Activated T-cell treated with anti-CD3 and anti-CD28 coated beads, Interleukin-2, amount 50 U/mL, for 4 hours (primary cell): ENCODE data around the gene MS4A18. TPM values are rescaled to one million over a fixed set of nuclear protein-coding genes. Genes with fewer than 3 reads are reported as not detected.

Experiments used
- ATAC-seq, 2 donors: fragments of 200-7000 bp; cut with Tn5 transposase; one replicate each; pipeline ENCODE4 v1.10.0; 2021
- DNase-seq: peaks from one replicate; pipeline ENCODE4 v3.0.0-alpha.2; 2020
- H3K27me3 Mint-ChIP-seq: one replicate; pipeline ENCODE4 v1.8.0; 2021; ENCODE audit warnings: low read depth, mixed read lengths
- H3K36me3 Mint-ChIP-seq: one replicate; pipeline ENCODE4 v1.8.0; 2022; ENCODE audit warnings: mixed read lengths; ENCODE audit not compliant: insufficient read depth
- H3K4me1 Mint-ChIP-seq: one replicate; pipeline ENCODE4 v1.8.0; 2021; ENCODE audit warnings: low read depth, mixed read lengths
- H3K4me3 Mint-ChIP-seq: one replicate; pipeline ENCODE4 v1.8.0; 2021; ENCODE audit warnings: mild to moderate bottlenecking, moderate library complexity, mixed read lengths
- H3K9me3 Mint-ChIP-seq: one replicate; pipeline ENCODE4 v1.8.0; 2021; ENCODE audit warnings: mixed read lengths
- total RNA-seq, 3 donors: library from RNA; stranded (reverse); gene quantifications; one replicate each; pipeline ENCODE4 v1.2.1, GENCODE V29; 2021

The MS4A18 gene
- total RNA-seq, 3 donors from 2014 or later: not detected

GRCh38 chr11:60781286-60781980 is 56.9 kb downstream of the MS4A18 start:
- H3K4me3 Mint-ChIP-seq: no peak overlapping the region

GRCh38 chr11:60781981-60782316 is 57.4 kb downstream of the MS4A18 start:
- Mint-ChIP-seq H3K4me3 (no peak overlapping the region), H3K36me3 (no peaks in the 10 kb centered on the region), H3K9me3 (no peaks in the 10 kb centered on the region), H3K27me3 (no peaks in the 10 kb centered on the region), H3K4me1 (no peaks in the 10 kb centered on the region)
- DNase-seq (no peak), ATAC-seq (no peak)

More at GRCh38 chr11:60781286-60781980, 56.9 kb downstream of the MS4A18 start:
- no peaks in the 10 kb centered on the region for H3K27me3 Mint-ChIP-seq
- no peak for DNase-seq
- ATAC-seq: no peak
- no peaks in the 10 kb centered on the region for H3K4me1 Mint-ChIP-seq
- no peaks in the 10 kb centered on the region for H3K36me3 Mint-ChIP-seq
- no peaks in the 10 kb centered on the region for H3K9me3 Mint-ChIP-seq

- Mint-ChIP-seq H3K27me3 (no peaks in the 10 kb centered on the region), H3K4me1 (no peaks in the 10 kb centered on the region), H3K4me3 (no peak overlapping the region), H3K9me3 (no peaks in the 10 kb centered on the region), H3K36me3 (no peaks in the 10 kb centered on the region)
- no peak for ATAC-seq
- no peak for DNase-seq
Observed at GRCh38 chr11:60782393-60783140, 58.0 kb downstream of the MS4A18 start.

- Mint-ChIP-seq H3K27me3 (no peaks in the 10 kb centered on the region), H3K4me1 (no peaks in the 10 kb centered on the region), H3K4me3 (no peak overlapping the region), H3K36me3 (no peaks in the 10 kb centered on the region), H3K9me3 (no peaks in the 10 kb centered on the region)
- ATAC-seq (no peak), DNase-seq (no peak)
Observed at GRCh38 chr11:60783141-60783484, 58.6 kb downstream of the MS4A18 start.

- no peak for DNase-seq
- Mint-ChIP-seq H3K9me3 (no peaks in the 10 kb centered on the region), H3K4me3 (no peak overlapping the region), H3K4me1 (no peaks in the 10 kb centered on the region), H3K36me3 (no peaks in the 10 kb centered on the region), H3K27me3 (no peaks in the 10 kb centered on the region)
- no peak for ATAC-seq
Observed at GRCh38 chr11:60783911-60784310, 59.4 kb downstream of the MS4A18 start.

GRCh38 chr11:60785136-60785535 is 60.6 kb downstream of the MS4A18 start, which contains the start of gene MS4A10:
Gene MS4A10 (plus strand): TSS chr11:60785333. CDS start chr11:60790336, 5,003 bp downstream.
- no peaks in the 10 kb centered on the region for H3K27me3 Mint-ChIP-seq
- ATAC-seq (no peak), DNase-seq (no peak)
- H3K9me3 Mint-ChIP-seq: no peaks in the 10 kb centered on the region
- no peaks in the 10 kb centered on the region for H3K36me3 Mint-ChIP-seq
- H3K4me1 Mint-ChIP-seq: no peaks in the 10 kb centered on the region
- no peak within 1 kb of the TSS for H3K4me3 Mint-ChIP-seq

GRCh38 chr11:60785806-60786361 is 61.4 kb downstream of the MS4A18 start:
- no peaks in the 10 kb centered on the region for H3K27me3 Mint-ChIP-seq
- ATAC-seq: no peak
- no peak overlapping the region for H3K4me3 Mint-ChIP-seq
- H3K36me3 Mint-ChIP-seq: no peaks in the 10 kb centered on the region
- H3K4me1 Mint-ChIP-seq: no peaks in the 10 kb centered on the region
- no peaks in the 10 kb centered on the region for H3K9me3 Mint-ChIP-seq
- no peak for DNase-seq

- Mint-ChIP-seq H3K4me1 (no peaks in the 10 kb centered on the region), H3K27me3 (no peaks in the 10 kb centered on the region), H3K9me3 (no peaks in the 10 kb centered on the region), H3K4me3 (no peak overlapping the region), H3K36me3 (no peaks in the 10 kb centered on the region)
- ATAC-seq: no peak
- DNase-seq: no peak
Observed at GRCh38 chr11:60786811-60787567, 62.5 kb downstream of the MS4A18 start.

- no peaks in the 10 kb centered on the region for H3K27me3 Mint-ChIP-seq
- DNase-seq (no peak), ATAC-seq (no peak)
- no peaks in the 10 kb centered on the region for H3K4me1 Mint-ChIP-seq
- H3K36me3 Mint-ChIP-seq: no peaks in the 10 kb centered on the region
- no peaks in the 10 kb centered on the region for H3K9me3 Mint-ChIP-seq
- H3K4me3 Mint-ChIP-seq: no peak overlapping the region
Observed at GRCh38 chr11:60788401-60789125, 64.0 kb downstream of the MS4A18 start.

- no peak for DNase-seq
Observed at GRCh38 chr11:60790726-60791125, 66.2 kb downstream of the MS4A18 start.

GRCh38 chr11:60791153-60791933 is 66.8 kb downstream of the MS4A18 start:
- H3K4me3 Mint-ChIP-seq: no peak overlapping the region
- H3K4me1 Mint-ChIP-seq: no peaks in the 10 kb centered on the region
- DNase-seq (no peak), ATAC-seq (no peak)
- no peaks in the 10 kb centered on the region for H3K9me3 Mint-ChIP-seq
- H3K36me3 Mint-ChIP-seq: no peaks in the 10 kb centered on the region
- H3K27me3 Mint-ChIP-seq: no peaks in the 10 kb centered on the region

More at GRCh38 chr11:60790726-60791125, 66.2 kb downstream of the MS4A18 start:
- Mint-ChIP-seq H3K4me3 (no peak overlapping the region), H3K4me1 (no peaks in the 10 kb centered on the region), H3K9me3 (no peaks in the 10 kb centered on the region), H3K36me3 (no peaks in the 10 kb centered on the region), H3K27me3 (no peaks in the 10 kb centered on the region)
- ATAC-seq: no peak

- no peaks in the 10 kb centered on the region for H3K9me3 Mint-ChIP-seq
- ATAC-seq (no peak), DNase-seq (no peak)
- H3K27me3 Mint-ChIP-seq: no peaks in the 10 kb centered on the region
- H3K4me1 Mint-ChIP-seq: no peaks in the 10 kb centered on the region
- no peak overlapping the region for H3K4me3 Mint-ChIP-seq
- H3K36me3 Mint-ChIP-seq: no peaks in the 10 kb centered on the region
Observed at GRCh38 chr11:60792521-60792920, 68.0 kb downstream of the MS4A18 start.
